ENCODE results near the gene PHOX2A.

DNA sequence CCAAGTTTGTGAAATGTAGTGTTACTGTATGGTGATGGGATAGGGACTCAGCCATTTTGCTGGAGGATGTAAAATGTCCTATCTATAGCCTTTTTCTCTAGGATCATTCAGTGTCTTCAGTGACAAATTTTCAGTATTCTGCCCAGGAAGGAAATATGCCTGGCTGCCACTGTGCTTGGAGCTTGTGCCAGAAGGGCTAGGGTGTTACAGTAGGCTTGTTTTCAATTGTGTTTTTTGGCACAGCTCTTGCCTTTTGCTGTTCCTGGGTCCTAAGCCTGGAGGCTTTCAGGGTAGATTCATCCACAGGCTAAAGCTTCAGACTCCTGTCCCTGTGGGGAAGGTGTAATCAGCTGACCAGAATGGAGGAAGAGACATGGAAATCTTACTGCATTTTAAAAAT, 22.0 kb upstream of the PHOX2A start:
- TF ChIP-seq, protein P1, sequence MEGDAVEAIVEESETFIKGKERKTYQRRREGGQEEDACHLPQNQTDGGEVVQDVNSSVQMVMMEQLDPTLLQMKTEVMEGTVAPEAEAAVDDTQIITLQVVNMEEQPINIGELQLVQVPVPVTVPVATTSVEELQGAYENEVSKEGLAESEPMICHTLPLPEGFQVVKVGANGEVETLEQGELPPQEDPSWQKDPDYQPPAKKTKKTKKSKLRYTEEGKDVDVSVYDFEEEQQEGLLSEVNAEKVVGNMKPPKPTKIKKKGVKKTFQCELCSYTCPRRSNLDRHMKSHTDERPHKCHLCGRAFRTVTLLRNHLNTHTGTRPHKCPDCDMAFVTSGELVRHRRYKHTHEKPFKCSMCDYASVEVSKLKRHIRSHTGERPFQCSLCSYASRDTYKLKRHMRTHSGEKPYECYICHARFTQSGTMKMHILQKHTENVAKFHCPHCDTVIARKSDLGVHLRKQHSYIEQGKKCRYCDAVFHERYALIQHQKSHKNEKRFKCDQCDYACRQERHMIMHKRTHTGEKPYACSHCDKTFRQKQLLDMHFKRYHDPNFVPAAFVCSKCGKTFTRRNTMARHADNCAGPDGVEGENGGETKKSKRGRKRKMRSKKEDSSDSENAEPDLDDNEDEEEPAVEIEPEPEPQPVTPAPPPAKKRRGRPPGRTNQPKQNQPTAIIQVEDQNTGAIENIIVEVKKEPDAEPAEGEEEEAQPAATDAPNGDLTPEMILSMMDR (IDR thresholded peaks at IDR 0.05), result no peak
- no peak for TF ChIP-seq POLR2A (IDR thresholded peaks at IDR 0.05)

Data from Peyer's patch (tissue), 4 donors.